Mammary epithelial cell (primary cell): ENCODE results near the gene PAX2.

Source experiments
- EZH2 ChIP-seq: IDR thresholded peaks from 2 replicates; pipeline ENCODE4 v1.6.1; 2012; ENCODE audit warnings: low read length, inconsistent platforms, borderline replicate concordance
- TF ChIP-seq, protein P1 (sequence below), 2 donors: IDR thresholded peaks in 1 of 2; conservative IDR thresholded peaks in 1 of 2; 2 replicates each; pipeline ENCODE4 v1.5.1; 2011 to 2012; ENCODE audit warnings: inconsistent platforms in 2 of 2, low read length in 2 of 2, mild to moderate bottlenecking in 2 of 2, control low read depth in 1 of 2, low read depth in 1 of 2; ENCODE audit not compliant: insufficient read depth in 1 of 2; ENCODE audit errors: extremely low read depth in 1 of 2

GRCh38 chr10:100739517-100740368 is 5.6 kb upstream of the PAX2 start:
- TF ChIP-seq, protein P1, sequence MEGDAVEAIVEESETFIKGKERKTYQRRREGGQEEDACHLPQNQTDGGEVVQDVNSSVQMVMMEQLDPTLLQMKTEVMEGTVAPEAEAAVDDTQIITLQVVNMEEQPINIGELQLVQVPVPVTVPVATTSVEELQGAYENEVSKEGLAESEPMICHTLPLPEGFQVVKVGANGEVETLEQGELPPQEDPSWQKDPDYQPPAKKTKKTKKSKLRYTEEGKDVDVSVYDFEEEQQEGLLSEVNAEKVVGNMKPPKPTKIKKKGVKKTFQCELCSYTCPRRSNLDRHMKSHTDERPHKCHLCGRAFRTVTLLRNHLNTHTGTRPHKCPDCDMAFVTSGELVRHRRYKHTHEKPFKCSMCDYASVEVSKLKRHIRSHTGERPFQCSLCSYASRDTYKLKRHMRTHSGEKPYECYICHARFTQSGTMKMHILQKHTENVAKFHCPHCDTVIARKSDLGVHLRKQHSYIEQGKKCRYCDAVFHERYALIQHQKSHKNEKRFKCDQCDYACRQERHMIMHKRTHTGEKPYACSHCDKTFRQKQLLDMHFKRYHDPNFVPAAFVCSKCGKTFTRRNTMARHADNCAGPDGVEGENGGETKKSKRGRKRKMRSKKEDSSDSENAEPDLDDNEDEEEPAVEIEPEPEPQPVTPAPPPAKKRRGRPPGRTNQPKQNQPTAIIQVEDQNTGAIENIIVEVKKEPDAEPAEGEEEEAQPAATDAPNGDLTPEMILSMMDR (conservative IDR thresholded peaks at IDR 0.05 in 1 of 2, IDR thresholded peaks at IDR 0.05 in 1 of 2; ENCODE audit: extremely low read depth in 1 of 2, insufficient read depth in 1 of 2, low read depth in 1 of 2, low read length in 2 of 2): no peak
- peak; percentile 80 for TF ChIP-seq EZH2
